GM18907 (cell line): ENCODE measurements around the gene KCNK18.
A peak's percentile ranks its signal among the peaks of the same experiment; 100 is the strongest.

Experiments
- ATAC-seq: cut with Tn5 transposase; IDR thresholded peaks from one replicate; pipeline ENCODE4 v1.9.1; 2021; ENCODE audit warnings: mild to moderate bottlenecking, moderate library complexity; ENCODE audit not compliant: unreplicated experiment

Gene KCNK18

GRCh38 chr10:117197189-117197588 is at the start of gene KCNK18:
Gene KCNK18, plus strand, starts transcription at chr10:117197489. Its CDS starts 0 bp downstream, at chr10:117197489.
- ATAC-seq: no peak

- ATAC-seq: no peak
Measured at GRCh38 chr10:117148284-117148683, 49.0 kb upstream of the KCNK18 start.

GRCh38 chr10:117152668-117153067 is 44.6 kb upstream of the KCNK18 start:
- no peak for ATAC-seq

DNA sequence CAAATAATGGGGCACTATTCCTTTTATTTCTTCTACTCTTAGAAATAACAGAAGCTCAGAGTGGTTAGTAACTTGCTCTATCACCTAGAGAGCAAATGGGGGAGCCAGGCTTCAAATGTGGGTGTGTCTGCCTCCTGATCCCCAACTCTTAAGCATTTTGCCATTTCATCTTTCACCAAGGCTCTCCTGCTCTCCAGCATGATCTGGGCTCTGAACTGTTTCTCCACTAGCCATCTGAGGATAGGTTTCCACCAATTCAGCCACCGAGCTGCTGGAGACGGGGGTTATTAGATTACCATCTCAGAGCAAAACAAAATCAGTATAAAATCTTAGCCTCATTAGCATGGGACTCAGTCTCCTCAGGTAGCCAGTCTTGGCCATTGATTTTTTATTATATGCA is 39.0 kb upstream of the KCNK18 start:
- no peak for ATAC-seq

DNA sequence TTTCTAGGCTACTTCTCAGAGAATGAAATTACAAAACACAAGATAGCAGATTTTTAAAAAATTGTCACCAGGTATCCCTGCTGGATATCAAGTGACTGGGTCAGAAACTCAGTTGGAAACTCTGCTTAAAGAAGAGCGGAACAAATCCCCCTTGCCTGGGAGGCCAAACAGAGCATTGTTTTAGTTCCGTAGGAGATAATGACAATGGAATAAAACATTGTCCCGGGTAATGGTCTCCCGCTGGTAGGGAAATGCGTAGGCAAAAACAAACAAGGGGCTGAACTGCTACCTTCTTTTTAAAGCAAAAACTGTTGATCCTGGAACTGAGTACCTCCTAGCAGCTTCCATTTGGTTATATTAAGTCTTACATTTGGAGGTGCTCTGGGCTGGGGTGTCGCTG is 37.9 kb upstream of the KCNK18 start:
- no peak for ATAC-seq

GRCh38 chr10:117160567-117160966 is 36.7 kb upstream of the KCNK18 start:
- no peak for ATAC-seq

- ATAC-seq: no peak
Measured at GRCh38 chr10:117161386-117162033, 35.8 kb upstream of the KCNK18 start.

- ATAC-seq: no peak
Measured at GRCh38 chr10:117162093-117163060, 34.9 kb upstream of the KCNK18 start.

GRCh38 chr10:117163061-117163953 is 34.0 kb upstream of the KCNK18 start:
- ATAC-seq: no peak

DNA sequence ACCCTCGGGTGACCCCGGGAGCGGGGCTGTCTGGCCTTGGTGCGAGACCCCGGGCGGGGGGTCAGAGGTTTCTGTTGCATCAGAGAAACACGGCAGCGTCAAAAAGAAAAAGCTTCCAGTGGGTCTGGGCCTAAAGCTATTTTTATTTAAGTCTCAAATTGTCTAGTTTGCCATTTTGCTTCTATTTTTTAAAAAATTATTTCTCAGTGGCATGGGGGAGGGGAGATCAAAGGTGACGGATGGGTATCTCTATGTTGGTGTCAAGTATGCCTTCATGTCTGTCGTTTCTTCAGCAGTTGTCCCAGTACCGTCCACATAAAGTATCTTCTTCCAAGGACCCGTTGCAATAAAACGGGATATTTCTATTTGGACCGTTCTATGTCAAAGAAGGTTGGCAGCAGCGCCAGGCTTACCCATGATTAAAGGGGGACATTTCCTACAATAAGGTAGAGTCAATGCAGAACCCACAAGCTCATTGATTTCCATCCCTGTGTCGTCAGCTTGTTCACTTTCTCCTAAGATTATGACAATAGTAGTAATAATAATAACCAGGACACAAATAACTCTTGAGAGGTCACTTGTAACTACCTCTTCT is 33.2 kb upstream of the KCNK18 start:
- ATAC-seq: no peak

DNA sequence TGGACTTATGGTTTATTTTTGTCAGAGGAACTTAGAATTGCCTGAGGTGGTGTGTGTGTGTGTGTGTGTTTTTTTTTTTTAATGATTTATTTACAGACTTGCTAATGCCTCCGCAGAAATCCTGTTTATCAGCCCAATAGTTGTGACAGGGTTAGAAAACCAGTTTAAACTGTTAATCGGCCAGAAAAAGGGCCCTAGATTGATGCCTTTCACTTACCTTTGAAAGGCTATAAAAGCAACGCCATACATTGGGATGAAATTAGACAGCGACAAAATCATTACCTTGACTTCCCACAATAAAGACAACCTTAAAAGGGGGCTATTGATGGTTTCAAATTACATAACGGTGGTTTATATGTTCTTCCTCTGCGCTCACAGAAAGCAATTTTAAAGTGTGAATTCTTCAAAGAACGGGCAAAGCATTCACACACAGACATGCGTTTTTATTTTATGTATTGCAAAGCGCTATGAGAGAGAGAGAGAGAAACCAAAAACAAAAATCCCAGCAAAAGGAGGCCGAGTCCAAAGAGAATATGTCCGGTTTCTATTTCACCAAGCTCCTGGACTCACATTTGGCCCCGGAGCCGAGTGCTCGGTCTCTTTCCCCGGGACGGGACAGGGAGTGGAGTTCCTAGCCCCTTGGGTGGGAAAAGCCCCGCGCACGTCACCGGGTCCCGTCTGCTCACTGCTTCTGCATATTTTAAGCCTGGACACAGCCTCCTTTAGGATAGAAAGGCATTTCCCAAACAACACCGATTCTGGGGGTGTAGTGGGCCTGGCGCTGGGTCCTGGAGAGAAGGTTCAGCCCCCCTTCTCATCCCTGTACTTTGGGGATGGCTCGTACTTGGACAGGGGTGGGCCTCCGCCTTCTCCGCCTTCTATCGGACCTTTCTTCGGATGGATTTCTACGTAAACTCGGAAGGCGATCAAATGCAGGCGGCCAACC is 32.4 kb upstream of the KCNK18 start:
- ATAC-seq: no peak

DNA sequence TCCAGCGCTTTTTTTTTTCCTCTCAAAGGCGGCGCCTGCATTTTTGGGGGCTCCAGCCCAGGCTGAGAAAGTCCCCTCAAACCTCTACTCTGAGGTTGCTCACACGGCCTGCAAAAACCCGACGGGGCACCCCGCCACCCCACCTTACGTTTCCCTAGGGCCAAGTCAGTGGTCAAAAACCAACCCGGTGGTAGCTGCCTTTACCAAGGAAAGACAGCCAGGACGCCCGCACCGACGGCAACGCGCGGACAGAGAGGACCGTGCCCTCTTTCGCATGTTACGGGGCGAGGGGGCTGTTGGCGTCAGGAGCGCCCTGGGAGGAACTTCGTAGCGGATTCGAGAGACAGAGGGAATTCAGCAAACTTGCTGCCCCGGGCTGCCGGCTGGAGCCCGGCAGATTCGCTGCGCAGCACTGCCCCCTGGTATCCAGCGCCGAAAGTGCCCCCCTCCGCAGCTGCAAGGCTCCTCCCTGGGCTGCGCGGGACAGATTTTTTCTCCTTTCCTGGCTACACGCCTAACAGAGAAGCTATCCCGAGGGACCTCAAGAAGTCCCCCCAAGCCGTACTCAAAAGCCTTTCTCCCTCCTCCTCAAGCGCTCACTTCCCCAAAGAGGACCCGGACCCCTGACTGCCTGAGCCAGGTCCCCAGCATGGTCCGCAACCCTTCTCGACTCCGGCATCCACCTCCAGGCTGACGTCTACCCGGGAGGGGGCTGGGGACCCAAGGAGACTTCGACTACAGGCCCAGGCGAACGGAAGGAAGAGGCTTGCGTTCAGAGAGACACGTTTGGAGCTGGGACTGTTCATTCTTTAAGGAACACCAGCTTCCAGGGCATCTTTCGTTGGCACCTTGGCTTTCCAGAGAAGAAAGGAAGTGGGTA is 31.5 kb upstream of the KCNK18 start:
- ATAC-seq: no peak

DNA sequence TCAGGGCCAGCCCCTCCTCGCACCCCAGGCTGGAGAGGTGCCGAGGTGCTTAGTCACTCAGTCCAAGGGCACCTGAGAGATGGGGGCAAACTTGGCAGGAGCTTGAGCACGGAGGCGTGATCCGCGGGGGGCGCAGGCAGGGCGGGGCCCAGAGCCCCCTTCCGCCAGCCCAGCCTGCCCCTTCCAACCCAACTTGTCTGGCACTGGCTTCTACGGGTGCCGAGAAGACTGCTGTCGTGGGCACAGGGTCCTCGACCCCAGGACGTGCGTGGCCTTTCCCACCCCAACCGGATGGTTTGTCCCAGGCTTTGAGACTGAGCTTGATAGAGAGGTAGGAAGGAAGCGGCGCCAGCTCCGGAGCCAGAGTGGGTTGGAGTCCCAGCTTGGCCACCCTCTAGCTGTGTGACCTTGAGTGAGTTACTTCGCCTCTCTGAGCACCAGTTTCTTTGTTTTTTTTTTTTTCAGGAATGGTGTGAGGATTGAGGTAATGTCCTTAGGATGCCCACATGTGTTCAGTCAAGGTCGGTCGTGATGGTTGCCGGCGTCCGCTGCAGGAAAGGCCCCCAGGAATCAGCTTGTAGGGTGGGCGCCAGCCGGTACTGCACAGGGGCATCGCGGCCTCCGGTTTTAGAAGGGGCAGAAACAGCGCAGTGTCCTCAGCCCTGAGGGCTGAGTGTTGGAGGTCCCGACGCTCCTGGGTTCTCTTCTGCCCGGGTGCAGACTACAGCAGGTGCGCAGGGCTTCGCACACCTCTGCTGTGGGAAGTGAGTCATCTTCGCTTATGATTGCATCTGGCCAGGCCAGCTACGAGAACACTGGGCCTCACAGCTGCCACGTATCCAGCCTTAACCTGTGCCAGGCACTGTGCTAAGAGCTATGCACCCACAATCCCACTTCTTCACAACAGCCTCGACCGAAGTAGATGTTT is 30.6 kb upstream of the KCNK18 start:
- ATAC-seq: no peak

DNA sequence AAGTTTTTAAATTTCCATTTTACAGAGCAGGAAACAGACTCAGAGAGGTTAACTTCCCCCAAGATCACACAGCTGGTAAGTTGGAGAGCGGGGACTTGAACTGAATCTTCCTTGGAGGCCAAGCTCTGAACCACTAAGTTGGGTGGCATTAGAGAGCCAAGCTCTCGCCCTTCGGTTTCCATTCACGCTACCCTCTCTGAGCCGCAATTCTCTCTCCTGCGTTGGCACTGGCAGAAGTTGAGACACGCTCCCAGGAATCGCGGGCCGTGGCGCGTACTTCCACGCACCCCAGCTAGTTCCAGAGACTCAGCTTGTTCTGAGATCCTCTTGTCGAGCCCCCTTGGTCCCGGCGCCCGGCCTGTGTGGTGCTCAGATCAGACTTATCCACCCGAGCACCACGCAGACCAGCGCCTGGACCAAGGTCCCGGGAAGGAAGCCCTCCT is 29.9 kb upstream of the KCNK18 start:
- no peak for ATAC-seq

GRCh38 chr10:117167789-117168674 is 29.3 kb upstream of the KCNK18 start:
- peak; percentile 88 for ATAC-seq

GRCh38 chr10:117168729-117169128 is 28.6 kb upstream of the KCNK18 start:
- no peak for ATAC-seq
